HepG2 (cell line): ENCODE data around the gene LRRC70. TPM values are rescaled to one million over a fixed set of nuclear protein-coding genes. Genes with fewer than 3 reads are reported as not detected.

Experiments
- ATAC-seq: fragments of 200-7000 bp; cut with Tn5 transposase; 3 replicates; pipeline ENCODE4 v1.9.1; 2020; ENCODE audit warnings: mild to moderate bottlenecking, moderate library complexity
- BruUV-seq: library from RNA; stranded (reverse); fragments of 400-500 nt; replicated peaks from 2 replicates; lab custom pipeline; 2021; lab: Mats Ljungman, UMichigan
- CTCF ChIA-PET: fragments of 300-600 bp; formaldehyde crosslinking; extraction: SDS; loops from one replicate; lab custom pipeline; 2021; ENCODE audit warnings: low total read pairs, inconsistent platforms, low intra/inter-chr PET ratio; lab: Yijun Ruan, JAX
- POLR2A ChIA-PET: fragments of 350-600 bp; sonication (Branson Sonifier 250); formaldehyde crosslinking; loops from one replicate; lab custom pipeline; 2020; ENCODE audit warnings: antibody characterized with exemption, inconsistent platforms; lab: Yijun Ruan, JAX
- DNase-seq: peaks from one replicate; pipeline ENCODE4 v3.0.0-alpha.2; 2015; ENCODE audit warnings: low spot score
- FAIRE-seq: peaks from 3 replicates; lab custom pipeline; 2011; peaks lifted over from hg19 to GRCh38; lab: Jason Lieb, UNC
- H2AFZ ChIP-seq: one replicate; pipeline ENCODE4 v1.6.1; 2011; ENCODE audit warnings: low read length, inconsistent platforms
- H3K27ac ChIP-seq: fragments of 300-600 bp; 3 replicates; pipeline ENCODE4 v1.8.0; 2011; ENCODE audit warnings: mixed run types, mild to moderate bottlenecking, mixed read lengths, low read length, inconsistent platforms; ENCODE audit not compliant: insufficient read depth; ENCODE audit errors: extremely low read length
- H3K27me3 ChIP-seq, 2 experiments: fragments of 200-600 bp in 1 of 2; 2 replicates in 1 of 2; 3 replicates in 1 of 2; pipeline versions ENCODE4 v1.6.0 to v1.8.0; 2011; ENCODE audit warnings: low read length in 2 of 2, mild to moderate bottlenecking in 2 of 2, moderate library complexity in 2 of 2, inconsistent platforms in 1 of 2; ENCODE audit not compliant: insufficient read depth in 2 of 2, control insufficient read depth in 1 of 2
- H3K36me3 ChIP-seq, 2 experiments: fragments of 200-600 bp in 1 of 2; replicated peaks in 1 of 2; 2 replicates in 1 of 2; 3 replicates in 1 of 2; pipeline versions ENCODE4 v1.5.1 to v1.8.0; 2011; ENCODE audit warnings: low read length in 2 of 2, inconsistent platforms in 1 of 2; ENCODE audit not compliant: insufficient read depth in 2 of 2, control insufficient read depth in 1 of 2
- H3K4me1 ChIP-seq: 2 replicates; pipeline ENCODE4 v1.5.1; 2012; ENCODE audit warnings: low read length, inconsistent platforms; ENCODE audit not compliant: insufficient read depth
- H3K4me2 ChIP-seq: 2 replicates; pipeline ENCODE4 v1.6.0; 2011; ENCODE audit warnings: low read depth, low read length, inconsistent platforms
- H3K4me3 ChIP-seq, 3 experiments: fragments of 200-600 bp in 1 of 3; sonication (generic), shearing (Covaris generic) in 1 of 3; replicated peaks in 1 of 3; 2 replicates each; pipeline ENCODE4 v1.5.1; 2011 to 2016; ENCODE audit warnings: low read length in 3 of 3, inconsistent platforms in 2 of 3, low read depth in 2 of 3, mild to moderate bottlenecking in 2 of 3, control low read depth in 1 of 3, mixed read lengths in 1 of 3; ENCODE audit not compliant: insufficient read depth in 1 of 3
- H3K79me2 ChIP-seq: one replicate; pipeline ENCODE4 v1.6.1; 2011; ENCODE audit warnings: low read length, inconsistent platforms; ENCODE audit not compliant: insufficient read depth
- H3K9ac ChIP-seq: 2 replicates; pipeline ENCODE4 v1.6.0; 2011; ENCODE audit warnings: mild to moderate bottlenecking, low read depth, low read length, inconsistent platforms; ENCODE audit not compliant: insufficient read depth
- H3K9me3 ChIP-seq: 2 replicates; pipeline ENCODE4 v1.5.1; 2012; ENCODE audit warnings: mild to moderate bottlenecking, low read length
- H4K20me1 ChIP-seq: 2 replicates; pipeline ENCODE4 v1.6.0; 2011; ENCODE audit warnings: inconsistent platforms, mild to moderate bottlenecking, low read length, moderate library complexity; ENCODE audit not compliant: insufficient read depth
- CHD4 ChIP-seq: fragments of 200-600 bp; sonication (generic); IDR thresholded peaks from 2 replicates; pipeline ENCODE4 v1.7.0; 2017; ENCODE audit warnings: mild to moderate bottlenecking, low read length, borderline replicate concordance
- FIP1L1 ChIP-seq: fragments of 200-400 bp; formaldehyde crosslinking; IDR thresholded peaks from 2 replicates; pipeline ENCODE4 v1.6.1; 2018; ENCODE audit warnings: low read depth, mild to moderate bottlenecking, low read length, moderate library complexity, borderline replicate concordance; ENCODE audit not compliant: insufficient read depth
- HNF4A ChIP-seq: sonication (generic); formaldehyde crosslinking; IDR thresholded peaks from 2 replicates; pipeline ENCODE4 v1.4.0; 2020; ENCODE audit warnings: missing genetic modification reagents
- NCOA1 ChIP-seq: sonication (generic); formaldehyde crosslinking; IDR thresholded peaks from 2 replicates; pipeline ENCODE4 v1.9.0; 2021; ENCODE audit warnings: missing genetic modification reagents
- PATZ1 ChIP-seq: sonication (generic); formaldehyde crosslinking; IDR thresholded peaks from 2 replicates; pipeline ENCODE4 v1.4.0; 2020; ENCODE audit warnings: missing genetic modification reagents
- REL ChIP-seq: sonication (generic); formaldehyde crosslinking; conservative IDR thresholded peaks from 2 replicates; pipeline ENCODE4 v1.8.0; 2022; ENCODE audit warnings: mild to moderate bottlenecking, missing genetic modification reagents, moderate library complexity
- THRA ChIP-seq: sonication (generic); formaldehyde crosslinking; IDR thresholded peaks from 2 replicates; pipeline ENCODE4 v1.4.0; 2020; ENCODE audit warnings: missing genetic modification reagents, borderline replicate concordance
- ZEB1 ChIP-seq: IDR thresholded peaks from 2 replicates; pipeline ENCODE4 v1.6.1; 2012; ENCODE audit warnings: mild to moderate bottlenecking, low read depth, inconsistent platforms; ENCODE audit not compliant: insufficient replicate concordance
- ZNF12 ChIP-seq: sonication (generic); formaldehyde crosslinking; IDR thresholded peaks from 2 replicates; pipeline ENCODE4 v1.5.0; 2020; ENCODE audit warnings: missing genetic modification reagents
- ZNF549 ChIP-seq: sonication (generic); formaldehyde crosslinking; IDR thresholded peaks from 2 replicates; pipeline ENCODE4 v1.5.0; 2020; ENCODE audit warnings: missing genetic modification reagents
- WGBS: methylation state at CpG from one replicate; pipeline ENCODE4 v1.1.6; 2017; ENCODE audit warnings: low lambda C conversion rate; 5-methylcytosine and 5-hydroxymethylcytosine counted together
- in situ Hi-C: cut with HindIII; loops from 2 replicates; pipeline ENCODE4 v1.10.0; 2017; ENCODE audit warnings: low pct_unique_long_range_greater_than_20kb; ENCODE audit not compliant: extremely low pct_ligation_motif_present
- intact Hi-C: fragments of 100-400 bp; cut with micrococcal nuclease; formaldehyde crosslinking; loops from one replicate; pipeline ENCODE4 v1.10.0; 2022; ENCODE audit not compliant: unreplicated experiment
- polyA plus RNA-seq, 8 experiments: library from polyadenylated mRNA; depleted of rRNA in 3 of 8; stranded (reverse) in 7 of 8; unstranded in 1 of 8; fragments of >200 nt; fragmentation: Illumina TruSeq in 4 of 8; extraction: Trizol in 4 of 8; gene quantifications; 2 replicates each; pipeline versions ENCODE4 v1.2.1 to v1.2.3, GENCODE V29; 2011 to 2016; ENCODE audit warnings: low read depth in 4 of 8, missing spikeins in 1 of 8, mixed read lengths in 1 of 8; ENCODE audit not compliant: insufficient read depth in 1 of 8
- total RNA-seq, 5 experiments: library from RNA; depleted of rRNA; stranded (reverse); fragments of >200 nt; fragmentation: Illumina TruSeq; extraction: Trizol; gene quantifications; 2 replicates each; pipeline ENCODE4 v1.2.3, GENCODE V29; 2016; ENCODE audit warnings: low read depth in 1 of 5

Gene LRRC70
- total and polyA plus RNA-seq, 2 of the 13 experiments (the other 11 are each of a cell fraction or from before 2014, with no cell fraction given) = 0.05 to 0.71 TPM

GRCh38 chr5:62576570-62577170, 1.9 kb upstream of the LRRC70 start:
- ATAC-seq (no peak), DNase-seq (no peak)
- 98% methylated on average over 4 of the region's 4 CpGs for WGBS
- intact Hi-C loops = no loop called here
- Histone ChIP-seq H2AFZ (no peak overlapping the region), H3K36me3 (peaks cover 0 to 15% of the 10 kb centered on the region in 2 experiments; a peak in 4 of 5 replicates), H3K4me3 (no peak overlapping the region), H3K27me3 (no peaks in the 10 kb centered on the region), H3K9ac (no peak overlapping the region), H3K9me3 (no peaks in the 10 kb centered on the region)
- in situ Hi-C loops = no loop called here
- TF ChIP-seq CHD4 = no peak
- TF ChIP-seq ZEB1 = no peak
- no peak for TF ChIP-seq PATZ1
- no peak for TF ChIP-seq HNF4A (CRISPR knock-in tag)
- no peak for TF ChIP-seq NCOA1
- no peak for TF ChIP-seq ZNF12 (CRISPR knock-in tag)
- TF ChIP-seq REL (CRISPR knock-in tag) = no peak
- TF ChIP-seq THRA (CRISPR knock-in tag) = no peak
- no peak for TF ChIP-seq FIP1L1
- no peak for TF ChIP-seq ZNF549 (CRISPR knock-in tag)
- TF ChIP-seq, all 625 proteins: peak for 0
- Histone ChIP-seq H4K20me1 (no peaks in the 10 kb centered on the region), H3K4me2 (no peak overlapping the region), H3K27ac (no peak overlapping the region), H3K4me1 (no peaks in the 10 kb centered on the region), H3K79me2 (no peaks in the 10 kb centered on the region)
- FAIRE-seq = no peak
- no TSS peak for BruUV-seq
- CTCF ChIA-PET = no interaction called here
- POLR2A ChIA-PET = no interaction called here
